OCI-LY7 (cell line): Measurements from ENCODE around the gene TPO. TPM values are rescaled to one million over a fixed set of nuclear protein-coding genes. Genes with fewer than 3 reads are reported as not detected.

ENCODE experiments used
- BruUV-seq: library from RNA; stranded (reverse); fragments of 400-500 nt; replicated peaks from 2 replicates; lab custom pipeline; 2021; lab: Mats Ljungman, UMichigan
- CTCF ChIA-PET: fragments of 300-600 bp; sonication (Branson Sonifier 250); formaldehyde crosslinking; loops from one replicate; lab custom pipeline; 2022; ENCODE audit warnings: antibody characterized with exemption; ENCODE audit not compliant: unreplicated experiment; lab: Charles Lee
- POLR2A ChIA-PET: fragments of 300-600 bp; sonication (Branson Sonifier 250); formaldehyde crosslinking; loops from one replicate; lab custom pipeline; 2022; ENCODE audit warnings: antibody characterized with exemption; lab: Charles Lee
- DNase-seq: peaks from one replicate; pipeline ENCODE4 v3.0.0-alpha.2; 2015; ENCODE audit warnings: low spot score
- H2AFZ ChIP-seq: fragments of 200-600 bp; sonication (generic), shearing (Covaris generic); 2 replicates; pipeline ENCODE4 v1.6.1; 2014; ENCODE audit warnings: mild to moderate bottlenecking, antibody characterized with exemption, low read length, moderate library complexity
- H3K27ac ChIP-seq: fragments of 200-600 bp; sonication (generic); 2 replicates; pipeline ENCODE4 v1.5.1; 2014; ENCODE audit warnings: mixed run types, low read depth, mild to moderate bottlenecking, moderate library complexity, low read length, inconsistent platforms; ENCODE audit not compliant: poor library complexity, severe bottlenecking
- H3K36me3 ChIP-seq: fragments of 200-600 bp; sonication (generic); 2 replicates; pipeline ENCODE4 v1.6.1; 2014; ENCODE audit warnings: mild to moderate bottlenecking, antibody characterized with exemption, low read length, moderate library complexity, mixed read lengths; ENCODE audit not compliant: insufficient read depth
- H3K4me1 ChIP-seq: fragments of 200-600 bp; sonication (generic); 2 replicates; pipeline ENCODE4 v1.5.1; 2014; ENCODE audit warnings: mild to moderate bottlenecking, low read length; ENCODE audit not compliant: insufficient read depth, poor library complexity, severe bottlenecking
- H3K4me2 ChIP-seq: fragments of 200-600 bp; sonication (generic); 2 replicates; pipeline ENCODE4 v1.6.1; 2014; ENCODE audit warnings: mild to moderate bottlenecking, low read length
- H3K4me3 ChIP-seq: fragments of 200-600 bp; sonication (generic); 2 replicates; pipeline ENCODE4 v1.5.1; 2014; ENCODE audit warnings: mild to moderate bottlenecking, low read depth, low read length; ENCODE audit not compliant: poor library complexity, severe bottlenecking
- H3K79me2 ChIP-seq: fragments of 200-600 bp; sonication (generic); 2 replicates; pipeline ENCODE4 v1.6.1; 2016; ENCODE audit warnings: low read depth, mild to moderate bottlenecking, low read length, moderate library complexity, mixed read lengths; ENCODE audit not compliant: insufficient read depth
- H3K9me2 ChIP-seq: fragments of 200-600 bp; sonication (generic); 2 replicates; pipeline ENCODE4 v1.6.1; 2016; ENCODE audit warnings: mild to moderate bottlenecking, low read length, mixed read lengths; ENCODE audit not compliant: insufficient read depth
- H3K9me3 ChIP-seq: fragments of 200-600 bp; sonication (generic); 2 replicates; pipeline ENCODE4 v1.6.1; 2014; ENCODE audit warnings: mild to moderate bottlenecking, mixed run types, low read length, mixed read lengths
- H4K20me1 ChIP-seq: fragments of 200-600 bp; sonication (generic); 2 replicates; pipeline ENCODE4 v1.6.1; 2014; ENCODE audit warnings: mild to moderate bottlenecking, antibody characterized with exemption, low read length, moderate library complexity, mixed read lengths; ENCODE audit not compliant: insufficient read depth
- EZH2phosphoT487 ChIP-seq: fragments of 200-600 bp; sonication (generic); IDR thresholded peaks from 2 replicates; pipeline ENCODE4 v1.6.1; 2018; ENCODE audit warnings: low read depth, borderline replicate concordance, mild to moderate bottlenecking, mixed run types, antibody characterized with exemption, low read length, moderate library complexity, mixed read lengths
- intact Hi-C: fragments of 100-400 bp; cut with micrococcal nuclease; formaldehyde crosslinking; loops from one replicate; pipeline ENCODE4 v1.10.0; 2022; ENCODE audit not compliant: unreplicated experiment
- total RNA-seq, 2 experiments: library from RNA; depleted of rRNA in 1 of 2; stranded (reverse); fragments of >200 nt in 1 of 2; shearing (Covaris generic) in 1 of 2; gene quantifications; 2 replicates each; pipeline ENCODE4 v1.2.3, GENCODE V29; 2014 to 2022
- TF ChIP-seq, protein P1 (sequence below): fragments of 200-600 bp; sonication (generic); conservative IDR thresholded peaks from 2 replicates; pipeline ENCODE4 v1.5.1; 2014; ENCODE audit warnings: mild to moderate bottlenecking, antibody characterized with exemption, low read length, moderate library complexity, mixed read lengths

Gene TPO
- total RNA-seq, 2 experiments from 2014 or later = not detected

DNA sequence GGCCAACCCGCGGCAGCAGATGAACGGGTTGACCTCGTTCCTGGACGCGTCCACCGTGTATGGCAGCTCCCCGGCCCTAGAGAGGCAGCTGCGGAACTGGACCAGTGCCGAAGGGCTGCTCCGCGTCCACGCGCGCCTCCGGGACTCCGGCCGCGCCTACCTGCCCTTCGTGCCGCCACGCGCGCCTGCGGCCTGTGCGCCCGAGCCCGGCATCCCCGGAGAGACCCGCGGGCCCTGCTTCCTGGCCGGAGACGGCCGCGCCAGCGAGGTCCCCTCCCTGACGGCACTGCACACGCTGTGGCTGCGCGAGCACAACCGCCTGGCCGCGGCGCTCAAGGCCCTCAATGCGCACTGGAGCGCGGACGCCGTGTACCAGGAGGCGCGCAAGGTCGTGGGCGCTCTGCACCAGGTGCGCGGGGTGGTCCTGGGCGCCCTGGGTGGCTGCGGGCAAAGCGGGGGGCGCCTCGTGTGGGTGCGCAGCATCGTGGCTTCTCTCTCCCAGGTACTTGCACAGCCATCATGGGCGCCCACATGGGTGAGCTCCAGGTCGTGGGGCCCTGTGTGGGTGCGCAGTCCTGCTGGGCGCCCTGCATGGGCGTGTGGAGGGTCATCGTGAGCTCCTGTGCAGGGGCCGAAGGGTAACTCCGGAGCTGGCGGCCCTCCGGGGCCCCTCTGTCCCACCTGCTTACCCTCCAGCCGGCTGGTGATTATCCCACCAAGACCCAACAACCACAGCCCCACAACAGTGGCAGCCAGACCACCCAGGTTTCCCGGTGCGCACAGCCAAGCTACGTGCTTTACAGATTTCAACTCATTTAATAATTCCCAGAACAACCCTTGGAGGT lies 64.2 kb downstream of the TPO start:
- POLR2A ChIA-PET = interaction anchor here (0.5 to 0.7 kb wide), 2 partner anchors 432 to 1460 kb away, joined by 3 read pairs; no protein-coding TSS in a partner anchor
- Histone ChIP-seq H2AFZ (no peak overlapping the region), H3K79me2 (no peaks in the 10 kb centered on the region), H3K36me3 (no peaks in the 10 kb centered on the region), H3K9me3 (no peaks in the 10 kb centered on the region), H3K27ac (no peak overlapping the region), H3K9me2 (no peaks in the 10 kb centered on the region), H3K4me2 (no peak overlapping the region), H3K4me3 (no peak overlapping the region), H4K20me1 (no peaks in the 10 kb centered on the region), H3K4me1 (no peaks in the 10 kb centered on the region)
- intact Hi-C loops = no loop called here
- BruUV-seq = no TSS peak
- DNase-seq = no peak
- TF ChIP-seq EZH2phosphoT487 = no peak
- TF ChIP-seq, protein P1, sequence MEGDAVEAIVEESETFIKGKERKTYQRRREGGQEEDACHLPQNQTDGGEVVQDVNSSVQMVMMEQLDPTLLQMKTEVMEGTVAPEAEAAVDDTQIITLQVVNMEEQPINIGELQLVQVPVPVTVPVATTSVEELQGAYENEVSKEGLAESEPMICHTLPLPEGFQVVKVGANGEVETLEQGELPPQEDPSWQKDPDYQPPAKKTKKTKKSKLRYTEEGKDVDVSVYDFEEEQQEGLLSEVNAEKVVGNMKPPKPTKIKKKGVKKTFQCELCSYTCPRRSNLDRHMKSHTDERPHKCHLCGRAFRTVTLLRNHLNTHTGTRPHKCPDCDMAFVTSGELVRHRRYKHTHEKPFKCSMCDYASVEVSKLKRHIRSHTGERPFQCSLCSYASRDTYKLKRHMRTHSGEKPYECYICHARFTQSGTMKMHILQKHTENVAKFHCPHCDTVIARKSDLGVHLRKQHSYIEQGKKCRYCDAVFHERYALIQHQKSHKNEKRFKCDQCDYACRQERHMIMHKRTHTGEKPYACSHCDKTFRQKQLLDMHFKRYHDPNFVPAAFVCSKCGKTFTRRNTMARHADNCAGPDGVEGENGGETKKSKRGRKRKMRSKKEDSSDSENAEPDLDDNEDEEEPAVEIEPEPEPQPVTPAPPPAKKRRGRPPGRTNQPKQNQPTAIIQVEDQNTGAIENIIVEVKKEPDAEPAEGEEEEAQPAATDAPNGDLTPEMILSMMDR = no peak
- CTCF ChIA-PET = no interaction called here

DNA sequence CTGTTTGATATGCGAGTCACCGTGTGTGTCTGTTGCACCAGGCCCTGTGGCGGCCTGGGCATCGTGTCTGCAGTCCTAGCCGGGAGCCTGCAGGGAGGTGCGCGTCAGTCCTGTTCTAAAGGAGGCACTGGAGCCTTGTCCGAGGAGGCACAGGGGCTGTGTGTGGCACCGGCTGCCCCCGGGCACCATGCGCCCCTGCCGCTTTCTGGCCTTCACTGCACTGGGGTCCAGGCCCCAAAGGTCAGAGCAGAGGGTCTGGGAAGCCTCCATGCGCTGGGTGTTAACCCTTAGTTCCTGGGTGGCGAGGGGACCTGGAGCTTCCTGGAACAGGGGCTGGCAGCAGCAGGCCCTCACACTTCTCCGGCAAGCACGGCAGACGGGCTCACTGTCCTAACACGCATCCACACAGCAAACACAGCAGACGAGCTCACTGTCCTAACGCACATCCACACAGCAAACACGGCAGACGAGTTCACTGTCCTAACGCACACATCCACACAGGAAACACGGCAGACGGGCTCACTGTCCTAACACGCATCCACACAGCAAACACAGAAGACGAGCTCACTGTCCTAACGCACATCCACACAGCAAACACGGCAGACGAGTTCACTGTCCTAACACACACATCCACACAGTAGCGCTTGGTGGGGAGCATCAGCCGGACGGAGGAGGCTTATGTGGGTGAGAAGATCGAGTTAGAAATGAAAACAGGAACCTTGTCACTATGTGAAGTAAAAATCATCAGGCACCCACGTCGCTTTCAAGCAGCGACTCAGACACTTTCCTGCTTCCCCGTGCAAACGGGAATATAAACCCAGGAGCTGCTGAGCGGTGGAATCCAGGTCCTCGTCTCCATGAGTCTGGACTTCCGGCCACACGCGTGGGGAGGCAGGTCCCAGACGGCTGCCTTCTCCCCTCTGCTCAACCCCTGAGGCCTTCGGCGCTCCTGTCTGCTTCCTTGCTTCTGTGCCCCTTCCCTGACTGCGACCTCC lies 65.3 kb downstream of the TPO start:
- H3K4me3 ChIP-seq = no peak overlapping the region
- H3K36me3 ChIP-seq = no peaks in the 10 kb centered on the region
- CTCF ChIA-PET = no interaction called here
- no peaks in the 10 kb centered on the region for H3K79me2 ChIP-seq
- no peaks in the 10 kb centered on the region for H3K4me1 ChIP-seq
- intact Hi-C loops = no loop called here
- H4K20me1 ChIP-seq = no peaks in the 10 kb centered on the region
- POLR2A ChIA-PET = interaction anchor here (0.7 kb wide), 1 partner anchor 380 kb away, joined by 3 read pairs; no protein-coding TSS in a partner anchor
- no peaks in the 10 kb centered on the region for H3K9me2 ChIP-seq
- H3K9me3 ChIP-seq = no peaks in the 10 kb centered on the region
- H3K27ac ChIP-seq = no peak overlapping the region
- no peak for TF ChIP-seq EZH2phosphoT487
- TF ChIP-seq, protein P1 = no peak
- no peak for DNase-seq
- H3K4me2 ChIP-seq = no peak overlapping the region
- no TSS peak for BruUV-seq
- H2AFZ ChIP-seq = no peak overlapping the region
